ENCODE results near the gene IL20RB. TPM values are rescaled to one million over a fixed set of nuclear protein-coding genes. Genes with fewer than 3 reads are reported as not detected.

IL20RB gene
- 0.94 to 1.3 TPM (median 1.0 TPM) in 5 replicates for total RNA-seq (2022; extraction: Qiagen RNA extraction; ENCODE audit: low read depth)

GRCh38 chr3:136957751-136958288 lies at the start of gene IL20RB:
IL20RB (plus strand) TSS chr3:136957983; CDS start chr3:136958114, 131 bp downstream.

Other genes with a start within 250 kb of the IL20RB start
- 8.8 to 12.1 TPM (median 10.0 TPM) in 5 replicates for gene STAG1, start 205.6 kb upstream of the IL20RB start, total RNA-seq (2022; extraction: Qiagen RNA extraction; ENCODE audit: low read depth)
- 24.5 to 30.2 TPM (median 28.8 TPM) in 5 replicates for gene SLC35G2, start 138.9 kb upstream of the IL20RB start, total RNA-seq (2022; extraction: Qiagen RNA extraction; ENCODE audit: low read depth)
- 25.4 to 30.5 TPM (median 29.1 TPM) in 5 replicates for gene NCK1, start 95.8 kb upstream of the IL20RB start, total RNA-seq (2022; extraction: Qiagen RNA extraction; ENCODE audit: low read depth)